GM12878 (cell line): ENCODE measurements around the gene PLOD3.
"Not testable (repeated sequence)": the region's sequence is repeated elsewhere in the genome, so short reads cannot be mapped to it uniquely, and the experiment has no call there.

Source experiments
- RFX5 ChIP-seq: IDR thresholded peaks from 2 replicates; pipeline ENCODE4 v1.6.1; 2011; ENCODE audit warnings: low read depth, low read length, improper control_type of control experiment
- SMC3 ChIP-seq: IDR thresholded peaks from 2 replicates; pipeline ENCODE4 v1.6.1; 2011; ENCODE audit warnings: low read length, improper control_type of control experiment, borderline replicate concordance
- SRF ChIP-seq, 2 experiments: IDR thresholded peaks; 2 replicates each; pipeline ENCODE4 v1.6.1; 2011; ENCODE audit warnings: low read depth in 2 of 2, low read length in 2 of 2, mild to moderate bottlenecking in 1 of 2, moderate library complexity in 1 of 2
- ZNF274 ChIP-seq: IDR thresholded peaks from one replicate; pipeline ENCODE4 v1.8.0; 2011; ENCODE audit not compliant: insufficient read length, insufficient read depth
- TF ChIP-seq, protein P1 (sequence below), 3 experiments: IDR thresholded peaks in 2 of 3; conservative IDR thresholded peaks in 1 of 3; 2 replicates each; pipeline ENCODE4 v1.5.1; 2011; ENCODE audit warnings: low read depth in 3 of 3, low read length in 3 of 3, mild to moderate bottlenecking in 3 of 3, control low read depth in 2 of 3, moderate library complexity in 2 of 3, inconsistent platforms in 1 of 3, mixed read lengths in 1 of 3; ENCODE audit not compliant: control insufficient read depth in 2 of 3, insufficient read depth in 1 of 3; ENCODE audit errors: extremely low read depth in 1 of 3

DNA sequence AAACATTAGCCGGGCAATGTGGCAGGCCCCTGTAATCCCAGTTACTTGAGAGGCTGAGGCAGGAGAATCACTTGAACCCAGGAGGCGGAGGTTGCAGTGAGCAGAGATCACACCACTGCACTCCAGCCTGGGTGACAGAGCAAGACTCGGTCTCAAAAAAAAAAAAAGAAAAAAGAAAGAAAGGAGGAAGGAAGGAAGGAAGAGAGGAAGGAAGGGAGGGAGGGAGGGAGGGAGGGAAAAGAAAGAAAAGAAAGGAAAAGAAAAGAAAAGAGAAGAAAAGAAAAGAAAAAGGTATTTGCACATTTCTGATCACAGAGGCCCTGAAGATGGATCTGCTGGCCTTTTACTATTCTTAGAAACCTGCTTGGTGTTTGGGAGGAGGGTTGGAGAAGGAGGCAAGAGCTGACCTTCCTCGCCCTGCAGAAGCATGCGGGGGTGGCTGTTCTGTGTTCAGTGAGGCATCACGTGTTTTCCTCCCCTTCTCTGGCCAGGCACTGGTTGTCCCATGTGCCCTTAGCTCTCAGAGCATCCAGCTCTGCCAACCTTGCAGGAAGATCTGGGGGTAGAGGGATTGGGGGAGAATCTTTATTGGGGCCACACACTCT, 46.8 kb upstream of the PLOD3 start:
- TF ChIP-seq SMC3; ZNF274; RFX5; SRF (IDR thresholded peaks at IDR 0.05; ENCODE audit: low read depth in 2 of 2, low read length in 2 of 2): not testable (repeated sequence)
- TF ChIP-seq, protein P1, sequence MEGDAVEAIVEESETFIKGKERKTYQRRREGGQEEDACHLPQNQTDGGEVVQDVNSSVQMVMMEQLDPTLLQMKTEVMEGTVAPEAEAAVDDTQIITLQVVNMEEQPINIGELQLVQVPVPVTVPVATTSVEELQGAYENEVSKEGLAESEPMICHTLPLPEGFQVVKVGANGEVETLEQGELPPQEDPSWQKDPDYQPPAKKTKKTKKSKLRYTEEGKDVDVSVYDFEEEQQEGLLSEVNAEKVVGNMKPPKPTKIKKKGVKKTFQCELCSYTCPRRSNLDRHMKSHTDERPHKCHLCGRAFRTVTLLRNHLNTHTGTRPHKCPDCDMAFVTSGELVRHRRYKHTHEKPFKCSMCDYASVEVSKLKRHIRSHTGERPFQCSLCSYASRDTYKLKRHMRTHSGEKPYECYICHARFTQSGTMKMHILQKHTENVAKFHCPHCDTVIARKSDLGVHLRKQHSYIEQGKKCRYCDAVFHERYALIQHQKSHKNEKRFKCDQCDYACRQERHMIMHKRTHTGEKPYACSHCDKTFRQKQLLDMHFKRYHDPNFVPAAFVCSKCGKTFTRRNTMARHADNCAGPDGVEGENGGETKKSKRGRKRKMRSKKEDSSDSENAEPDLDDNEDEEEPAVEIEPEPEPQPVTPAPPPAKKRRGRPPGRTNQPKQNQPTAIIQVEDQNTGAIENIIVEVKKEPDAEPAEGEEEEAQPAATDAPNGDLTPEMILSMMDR (IDR thresholded peaks at IDR 0.05 in 2 of 3, conservative IDR thresholded peaks at IDR 0.05 in 1 of 3; ENCODE audit: control insufficient read depth in 2 of 3, extremely low read depth in 1 of 3, insufficient read depth in 1 of 3, low read depth in 3 of 3, low read length in 3 of 3) = not testable (repeated sequence)
